Mammary epithelial cell (primary cell): ENCODE results near the gene BMERB1.

Source experiments
- CTCF ChIP-seq, 2 donors: IDR thresholded peaks in 1 of 2; conservative IDR thresholded peaks in 1 of 2; 2 replicates each; pipeline ENCODE4 v1.5.1; 2011 to 2012; ENCODE audit warnings: inconsistent platforms in 2 of 2, low read length in 2 of 2, mild to moderate bottlenecking in 2 of 2, control low read depth in 1 of 2, low read depth in 1 of 2; ENCODE audit not compliant: insufficient read depth in 1 of 2; ENCODE audit errors: extremely low read depth in 1 of 2
- EZH2 ChIP-seq: IDR thresholded peaks from 2 replicates; pipeline ENCODE4 v1.6.1; 2012; ENCODE audit warnings: low read length, inconsistent platforms, borderline replicate concordance

- TF ChIP-seq CTCF (conservative IDR thresholded peaks at IDR 0.05 in 1 of 2, IDR thresholded peaks at IDR 0.05 in 1 of 2; ENCODE audit: extremely low read depth in 1 of 2, insufficient read depth in 1 of 2, low read depth in 1 of 2, low read length in 2 of 2) (no peak), EZH2 (no peak)
Observed at GRCh38 chr16:15607700-15608396, 173.5 kb downstream of the BMERB1 start.
